H1 (cell line): ENCODE measurements around the gene SYDE1.

ENCODE experiments used
- HDAC6 ChIP-seq: IDR thresholded peaks from one replicate; pipeline ENCODE4 v1.7.1; 2012; ENCODE audit warnings: low read depth, mild to moderate bottlenecking, inconsistent platforms, low read length, moderate library complexity
- KDM1A ChIP-seq: fragments of 200-600, 300-600 bp; sonication (generic); IDR thresholded peaks from 2 replicates; pipeline ENCODE4 v1.7.1; 2016; ENCODE audit warnings: mild to moderate bottlenecking, low read length, borderline replicate concordance
- KDM4A ChIP-seq: IDR thresholded peaks from one replicate; pipeline ENCODE4 v1.7.1; 2012; ENCODE audit warnings: low read depth, mild to moderate bottlenecking, moderate library complexity, low read length, inconsistent platforms; ENCODE audit not compliant: severe bottlenecking
- POLR2A ChIP-seq, 2 experiments: IDR thresholded peaks; 1 replicate in 1 of 2; 2 replicates in 1 of 2; pipeline ENCODE4 v1.6.1; 2011; ENCODE audit warnings: low read depth in 2 of 2, low read length in 2 of 2, mild to moderate bottlenecking in 2 of 2; ENCODE audit errors: control extremely low read depth in 1 of 2
- SIN3A ChIP-seq, 2 experiments: IDR thresholded peaks in 1 of 2; conservative IDR thresholded peaks in 1 of 2; 2 replicates each; pipeline ENCODE4 v1.6.1; 2011 to 2012; ENCODE audit warnings: low read length in 2 of 2, improper control_type of control experiment in 1 of 2, low read depth in 1 of 2, mild to moderate bottlenecking in 1 of 2
- YY1 ChIP-seq: IDR thresholded peaks from 2 replicates; pipeline ENCODE4 v1.6.1; 2011; ENCODE audit warnings: low read depth, mild to moderate bottlenecking, low read length
- TF ChIP-seq, protein P1 (sequence below), 3 experiments: IDR thresholded peaks; 1 replicate in 2 of 3; 2 replicates in 1 of 3; pipeline versions ENCODE4 v1.5.1 to v1.6.1; 2011; ENCODE audit warnings: low read length in 3 of 3, mild to moderate bottlenecking in 3 of 3, inconsistent platforms in 2 of 3, low read depth in 1 of 3, moderate library complexity in 1 of 3; ENCODE audit not compliant: insufficient read depth in 1 of 3; ENCODE audit errors: control extremely low read depth in 1 of 3

GRCh38 chr19:15155296-15155695 is 48.1 kb downstream of the SYDE1 start:
- TF ChIP-seq POLR2A (IDR thresholded peaks at IDR 0.05; ENCODE audit: control extremely low read depth in 1 of 2, low read depth in 2 of 2, low read length in 2 of 2) (no peak), HDAC6 (no peak), KDM1A (no peak), YY1 (no peak), SIN3A (conservative IDR thresholded peaks at IDR 0.05 in 1 of 2, IDR thresholded peaks at IDR 0.05 in 1 of 2; ENCODE audit: low read depth in 1 of 2, low read length in 2 of 2) (no peak), KDM4A (no peak)
- TF ChIP-seq, protein P1, sequence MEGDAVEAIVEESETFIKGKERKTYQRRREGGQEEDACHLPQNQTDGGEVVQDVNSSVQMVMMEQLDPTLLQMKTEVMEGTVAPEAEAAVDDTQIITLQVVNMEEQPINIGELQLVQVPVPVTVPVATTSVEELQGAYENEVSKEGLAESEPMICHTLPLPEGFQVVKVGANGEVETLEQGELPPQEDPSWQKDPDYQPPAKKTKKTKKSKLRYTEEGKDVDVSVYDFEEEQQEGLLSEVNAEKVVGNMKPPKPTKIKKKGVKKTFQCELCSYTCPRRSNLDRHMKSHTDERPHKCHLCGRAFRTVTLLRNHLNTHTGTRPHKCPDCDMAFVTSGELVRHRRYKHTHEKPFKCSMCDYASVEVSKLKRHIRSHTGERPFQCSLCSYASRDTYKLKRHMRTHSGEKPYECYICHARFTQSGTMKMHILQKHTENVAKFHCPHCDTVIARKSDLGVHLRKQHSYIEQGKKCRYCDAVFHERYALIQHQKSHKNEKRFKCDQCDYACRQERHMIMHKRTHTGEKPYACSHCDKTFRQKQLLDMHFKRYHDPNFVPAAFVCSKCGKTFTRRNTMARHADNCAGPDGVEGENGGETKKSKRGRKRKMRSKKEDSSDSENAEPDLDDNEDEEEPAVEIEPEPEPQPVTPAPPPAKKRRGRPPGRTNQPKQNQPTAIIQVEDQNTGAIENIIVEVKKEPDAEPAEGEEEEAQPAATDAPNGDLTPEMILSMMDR (IDR thresholded peaks at IDR 0.05; ENCODE audit: control extremely low read depth in 1 of 3, insufficient read depth in 1 of 3, low read depth in 1 of 3, low read length in 3 of 3) = no peak
